Prostate gland (tissue), 2 donors: ENCODE measurements around the gene SHD.

Experiments used
- POLR2AphosphoS5 ChIP-seq: sonication (generic); formaldehyde crosslinking; IDR thresholded peaks from one replicate; pipeline ENCODE4 v1.6.1; 2017; ENCODE audit warnings: antibody characterized with exemption
- TF ChIP-seq, protein P1 (sequence below), 4 experiments: fragments of 200-600 bp in 2 of 4; fragments of 450-650 bp in 2 of 4; sonication (generic) in 2 of 4; IDR thresholded peaks; 1 replicate in 3 of 4; 2 replicates in 1 of 4; pipeline ENCODE4 v1.5.1; 2016 to 2019; ENCODE audit warnings: antibody characterized with exemption in 4 of 4, mild to moderate bottlenecking in 2 of 4, moderate library complexity in 2 of 4

- TF ChIP-seq POLR2AphosphoS5: no peak
- TF ChIP-seq, protein P1, sequence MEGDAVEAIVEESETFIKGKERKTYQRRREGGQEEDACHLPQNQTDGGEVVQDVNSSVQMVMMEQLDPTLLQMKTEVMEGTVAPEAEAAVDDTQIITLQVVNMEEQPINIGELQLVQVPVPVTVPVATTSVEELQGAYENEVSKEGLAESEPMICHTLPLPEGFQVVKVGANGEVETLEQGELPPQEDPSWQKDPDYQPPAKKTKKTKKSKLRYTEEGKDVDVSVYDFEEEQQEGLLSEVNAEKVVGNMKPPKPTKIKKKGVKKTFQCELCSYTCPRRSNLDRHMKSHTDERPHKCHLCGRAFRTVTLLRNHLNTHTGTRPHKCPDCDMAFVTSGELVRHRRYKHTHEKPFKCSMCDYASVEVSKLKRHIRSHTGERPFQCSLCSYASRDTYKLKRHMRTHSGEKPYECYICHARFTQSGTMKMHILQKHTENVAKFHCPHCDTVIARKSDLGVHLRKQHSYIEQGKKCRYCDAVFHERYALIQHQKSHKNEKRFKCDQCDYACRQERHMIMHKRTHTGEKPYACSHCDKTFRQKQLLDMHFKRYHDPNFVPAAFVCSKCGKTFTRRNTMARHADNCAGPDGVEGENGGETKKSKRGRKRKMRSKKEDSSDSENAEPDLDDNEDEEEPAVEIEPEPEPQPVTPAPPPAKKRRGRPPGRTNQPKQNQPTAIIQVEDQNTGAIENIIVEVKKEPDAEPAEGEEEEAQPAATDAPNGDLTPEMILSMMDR (IDR thresholded peaks at IDR 0.05): no peak
Measured at GRCh38 chr19:4303819-4304537, 24.9 kb downstream of the SHD start.
